ENCODE data around the gene TRABD2A.

- TF ChIP-seq POLR2AphosphoS5 (IDR thresholded peaks at IDR 0.05; ENCODE audit: low read depth, low read length), result no peak
- TF ChIP-seq SPI1 (IDR thresholded peaks at IDR 0.05; ENCODE audit: low read depth, low read length), result no peak
Measured at GRCh38 chr2:84854850-84855249, 26.0 kb downstream of the TRABD2A start.

Data from GM12891 (cell line).